ENCODE measurements around the gene PRR36. TPM values are rescaled to one million over a fixed set of nuclear protein-coding genes. Genes with fewer than 3 reads are reported as not detected.

Gene PRR36
- total RNA-seq, 4 donors from 2014 or later, result 0.16 TPM; not detected in 3

DNA sequence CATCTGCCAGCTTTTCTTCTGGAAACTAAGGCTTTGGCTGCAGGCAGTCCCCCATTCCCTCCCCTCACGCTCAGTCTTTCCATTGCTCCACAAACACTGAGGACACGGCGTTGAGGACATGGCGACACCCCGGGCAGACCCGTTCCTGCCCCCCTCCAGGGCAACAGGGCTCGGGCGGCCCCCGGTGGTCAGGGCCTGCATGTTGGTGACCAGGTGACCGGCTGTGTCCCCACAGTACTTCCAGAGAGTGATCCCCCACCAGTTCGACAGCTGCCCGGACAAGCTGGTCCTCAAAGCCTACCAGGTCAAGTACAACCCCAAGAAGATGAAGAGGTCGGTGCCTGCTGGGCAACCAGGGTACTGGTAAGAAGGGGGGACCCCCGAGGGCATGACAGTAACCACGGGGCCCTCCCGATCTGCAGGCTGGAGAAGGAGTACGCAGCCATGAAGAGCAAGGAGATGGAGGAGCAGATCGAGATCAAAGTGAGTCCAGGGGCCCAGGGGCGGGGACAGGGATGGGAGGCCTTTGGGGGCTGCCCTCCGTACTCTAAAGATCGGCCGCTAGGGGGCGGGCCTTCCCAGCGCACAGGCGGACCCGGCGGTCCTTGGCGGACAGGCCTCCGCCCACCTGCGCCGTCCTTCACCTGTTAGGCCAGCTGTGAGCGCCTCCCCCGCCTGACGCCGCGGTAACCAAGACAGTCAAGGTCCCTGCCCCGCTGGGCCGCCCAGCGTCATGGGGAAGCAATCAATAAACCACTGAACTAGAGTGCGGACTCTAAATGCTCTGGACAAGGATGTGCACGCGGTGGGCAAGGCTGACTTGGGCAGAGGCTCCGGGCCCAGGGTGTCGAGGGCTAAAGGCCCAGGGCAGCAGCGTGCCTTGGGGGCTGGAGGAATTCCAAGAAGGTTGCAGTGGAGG is 21.1 kb downstream of the PRR36 start:
- intact Hi-C loops (cut with DNase I; ENCODE audit: low total_unique reads), result no loop called here
- in situ Hi-C loops (cut with MboI; ENCODE audit: low pct_ligation_motif_present in 1 of 4, low pct_unique_long_range_greater_than_20kb in 1 of 4, low sequenced_read_pairs in 3 of 4), result no loop called here
- DNase-seq, result peak; percentile 86
- WGBS, 2 donors (ENCODE audit: low coverage in 1 of 2), result 27 to 52% methylated on average over 5 to 40 of the region's 45 CpGs
- TF ChIP-seq, protein P1, sequence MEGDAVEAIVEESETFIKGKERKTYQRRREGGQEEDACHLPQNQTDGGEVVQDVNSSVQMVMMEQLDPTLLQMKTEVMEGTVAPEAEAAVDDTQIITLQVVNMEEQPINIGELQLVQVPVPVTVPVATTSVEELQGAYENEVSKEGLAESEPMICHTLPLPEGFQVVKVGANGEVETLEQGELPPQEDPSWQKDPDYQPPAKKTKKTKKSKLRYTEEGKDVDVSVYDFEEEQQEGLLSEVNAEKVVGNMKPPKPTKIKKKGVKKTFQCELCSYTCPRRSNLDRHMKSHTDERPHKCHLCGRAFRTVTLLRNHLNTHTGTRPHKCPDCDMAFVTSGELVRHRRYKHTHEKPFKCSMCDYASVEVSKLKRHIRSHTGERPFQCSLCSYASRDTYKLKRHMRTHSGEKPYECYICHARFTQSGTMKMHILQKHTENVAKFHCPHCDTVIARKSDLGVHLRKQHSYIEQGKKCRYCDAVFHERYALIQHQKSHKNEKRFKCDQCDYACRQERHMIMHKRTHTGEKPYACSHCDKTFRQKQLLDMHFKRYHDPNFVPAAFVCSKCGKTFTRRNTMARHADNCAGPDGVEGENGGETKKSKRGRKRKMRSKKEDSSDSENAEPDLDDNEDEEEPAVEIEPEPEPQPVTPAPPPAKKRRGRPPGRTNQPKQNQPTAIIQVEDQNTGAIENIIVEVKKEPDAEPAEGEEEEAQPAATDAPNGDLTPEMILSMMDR (IDR thresholded peaks at IDR 0.05), result peak; percentile 74 to 92 (median 85)
- TF ChIP-seq POLR2AphosphoS5 (IDR thresholded peaks at IDR 0.05), result no peak
- no peak for TF ChIP-seq EP300 (IDR thresholded peaks at IDR 0.05; ENCODE audit: low read depth)
- peak; percentile 26 for TF ChIP-seq POLR2A (IDR thresholded peaks at IDR 0.05)
- H3K4me1 ChIP-seq, result peaks cover 3 to 8% (median 5%) of the 10 kb centered on the region in 4 donors
- H3K9me3 ChIP-seq, result no peaks in the 10 kb centered on the region
- H3K36me3 ChIP-seq, result no peaks in the 10 kb centered on the region
- peaks cover 7% of the 10 kb centered on the region for H3K27me3 ChIP-seq
- H3K27ac ChIP-seq, result peak overlapping the region in 2 of 4 donors; percentile 26 to 63
- H3K4me3 ChIP-seq, result no peak overlapping the region

DNA sequence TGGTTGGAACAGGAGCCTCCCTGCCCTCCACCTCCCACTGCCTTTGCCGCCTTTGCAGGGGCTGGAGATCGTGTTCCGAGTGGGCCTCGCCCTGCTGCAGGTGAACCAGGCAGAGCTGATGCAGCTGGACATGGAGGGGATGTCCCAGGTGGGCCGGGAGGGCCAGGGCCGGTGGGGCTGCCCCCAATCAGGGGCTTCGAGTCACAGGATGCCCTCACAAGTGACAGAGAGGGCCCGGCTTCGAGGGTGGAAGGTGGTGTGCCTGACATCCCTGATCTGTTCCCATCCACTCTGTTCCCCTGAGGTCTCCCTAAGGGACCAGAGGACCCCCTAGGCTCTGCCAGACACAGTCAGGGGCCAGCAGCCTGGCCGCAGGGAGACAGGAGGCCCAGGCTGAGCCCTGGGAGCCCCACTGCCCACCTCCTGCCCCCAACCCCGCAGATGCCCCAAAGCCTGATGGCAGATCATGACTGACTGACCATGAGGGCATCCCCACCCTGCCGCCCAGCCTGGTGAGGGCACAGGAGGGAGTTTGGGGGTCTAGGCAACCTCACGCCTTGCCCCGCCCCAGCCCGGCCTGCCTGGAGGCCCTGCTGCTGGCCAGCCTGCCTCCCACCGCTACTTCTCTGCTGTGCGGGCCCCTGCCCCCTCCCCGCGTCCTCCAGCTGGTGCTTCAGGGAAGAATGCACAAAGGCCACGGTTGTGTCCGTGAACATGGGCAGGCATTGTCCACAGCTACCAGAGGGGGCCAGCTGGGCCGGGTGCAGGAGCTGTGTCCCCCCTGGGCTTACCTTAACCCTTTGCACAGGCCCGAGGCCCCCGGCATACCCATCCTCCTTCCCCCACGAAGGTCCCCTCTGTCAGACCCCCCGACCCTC is 22.3 kb downstream of the PRR36 start:
- Histone ChIP-seq H3K4me3 (no peak overlapping the region), H3K27me3 (no peaks in the 10 kb centered on the region), H3K36me3 (no peaks in the 10 kb centered on the region), H3K9me3 (no peaks in the 10 kb centered on the region), H3K27ac (no peak overlapping the region), H3K4me1 (peaks cover 0 to 8% (median 3%) of the 10 kb centered on the region in 4 donors)
- no peak for TF ChIP-seq EP300 (IDR thresholded peaks at IDR 0.05; ENCODE audit: low read depth)
- no peak for TF ChIP-seq POLR2A (IDR thresholded peaks at IDR 0.05)
- TF ChIP-seq, protein P1 (IDR thresholded peaks at IDR 0.05), result no peak
- no peak for TF ChIP-seq POLR2AphosphoS5 (IDR thresholded peaks at IDR 0.05)
- WGBS, 2 donors (ENCODE audit: low coverage in 1 of 2), result 86% methylated on average over 26 of the region's 26 CpGs; no CpG with 5 or more reads in 1 of the 2 donors
- intact Hi-C loops (cut with DNase I; ENCODE audit: low total_unique reads) (no loop called here), in situ Hi-C loops (cut with MboI; ENCODE audit: low pct_ligation_motif_present in 1 of 4, low pct_unique_long_range_greater_than_20kb in 1 of 4, low sequenced_read_pairs in 3 of 4) (no loop called here)
- DNase-seq, result no peak

DNA sequence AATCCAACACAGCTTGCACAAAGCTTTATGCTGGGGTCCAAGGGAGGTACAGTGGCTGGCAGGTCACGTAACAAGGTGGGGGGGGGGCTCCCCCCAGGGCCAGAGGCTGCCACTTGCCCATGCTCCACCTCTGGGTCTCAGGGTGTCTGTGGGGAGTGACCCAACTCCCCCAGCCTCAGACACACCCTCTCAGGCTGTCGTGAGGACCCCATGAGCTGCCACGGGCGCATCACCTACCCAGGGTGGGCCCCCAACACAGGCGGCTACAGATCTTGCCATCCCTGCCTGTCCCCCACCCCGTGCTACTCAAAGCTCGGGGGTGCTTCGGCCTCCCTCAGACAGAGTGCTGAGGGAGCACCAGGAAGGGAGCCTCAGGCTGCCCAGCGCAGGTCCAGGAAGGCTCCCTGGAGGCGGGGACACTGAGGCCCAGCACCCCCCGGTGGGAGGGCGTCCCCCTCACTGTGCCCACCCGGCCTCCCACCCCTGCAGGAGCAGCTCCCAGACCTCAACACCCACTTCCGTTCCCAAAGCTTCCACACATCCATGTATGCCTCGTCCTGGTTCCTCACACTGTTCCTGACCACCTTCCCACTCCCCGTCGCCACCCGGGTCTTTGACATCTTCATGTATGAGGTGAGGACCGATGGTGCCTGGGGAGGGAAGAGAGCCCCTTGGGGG is 23.1 kb downstream of the PRR36 start:
- intact Hi-C loops (cut with DNase I; ENCODE audit: low total_unique reads), result no loop called here
- no peaks in the 10 kb centered on the region for H3K9me3 ChIP-seq
- H3K27me3 ChIP-seq, result no peaks in the 10 kb centered on the region
- 84% methylated on average over 14 of the region's 19 CpGs; no CpG with 5 or more reads in 1 of the 2 donors for WGBS, 2 donors (ENCODE audit: low coverage in 1 of 2)
- H3K36me3 ChIP-seq, result no peaks in the 10 kb centered on the region
- H3K4me1 ChIP-seq, result peaks cover 0 to 8% (median 3%) of the 10 kb centered on the region in 4 donors
- H3K4me3 ChIP-seq, result no peak overlapping the region
- TF ChIP-seq, protein P1 (IDR thresholded peaks at IDR 0.05), result no peak
- TF ChIP-seq POLR2A (IDR thresholded peaks at IDR 0.05), result no peak
- no peak overlapping the region for H3K27ac ChIP-seq
- no peak for DNase-seq
- in situ Hi-C loops (cut with MboI; ENCODE audit: low pct_ligation_motif_present in 1 of 4, low pct_unique_long_range_greater_than_20kb in 1 of 4, low sequenced_read_pairs in 3 of 4), result no loop called here
